GM10266 (cell line): ENCODE data around the gene DNAJB6.

Source experiments
- DNase-seq: peaks from one replicate; pipeline ENCODE4 v3.0.0; 2012; ENCODE audit errors: extremely low spot score
- TF ChIP-seq, protein P1 (sequence below): IDR thresholded peaks from 2 replicates; pipeline ENCODE4 v1.5.1; 2012; ENCODE audit warnings: mild to moderate bottlenecking, low read depth; ENCODE audit not compliant: control insufficient read depth, insufficient read depth; ENCODE audit errors: missing control alignments

The DNAJB6 gene

DNA sequence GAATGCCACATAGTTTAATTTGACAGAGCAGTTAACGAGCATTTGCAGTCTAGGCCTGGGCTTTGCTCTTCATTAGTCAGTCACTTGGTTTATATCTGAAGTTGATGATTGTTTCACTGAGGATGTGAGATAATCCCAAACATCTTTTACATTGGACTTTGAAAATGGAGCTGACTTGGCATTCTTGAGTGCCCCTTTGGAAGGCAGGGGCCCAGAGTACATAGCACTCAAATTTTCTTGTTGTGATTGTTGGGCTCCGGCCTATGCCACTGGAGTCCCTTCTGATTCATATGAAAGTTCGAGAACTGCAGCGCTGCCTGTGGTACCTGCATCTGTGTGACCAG, 21.9 kb downstream of the DNAJB6 start:
- TF ChIP-seq, protein P1, sequence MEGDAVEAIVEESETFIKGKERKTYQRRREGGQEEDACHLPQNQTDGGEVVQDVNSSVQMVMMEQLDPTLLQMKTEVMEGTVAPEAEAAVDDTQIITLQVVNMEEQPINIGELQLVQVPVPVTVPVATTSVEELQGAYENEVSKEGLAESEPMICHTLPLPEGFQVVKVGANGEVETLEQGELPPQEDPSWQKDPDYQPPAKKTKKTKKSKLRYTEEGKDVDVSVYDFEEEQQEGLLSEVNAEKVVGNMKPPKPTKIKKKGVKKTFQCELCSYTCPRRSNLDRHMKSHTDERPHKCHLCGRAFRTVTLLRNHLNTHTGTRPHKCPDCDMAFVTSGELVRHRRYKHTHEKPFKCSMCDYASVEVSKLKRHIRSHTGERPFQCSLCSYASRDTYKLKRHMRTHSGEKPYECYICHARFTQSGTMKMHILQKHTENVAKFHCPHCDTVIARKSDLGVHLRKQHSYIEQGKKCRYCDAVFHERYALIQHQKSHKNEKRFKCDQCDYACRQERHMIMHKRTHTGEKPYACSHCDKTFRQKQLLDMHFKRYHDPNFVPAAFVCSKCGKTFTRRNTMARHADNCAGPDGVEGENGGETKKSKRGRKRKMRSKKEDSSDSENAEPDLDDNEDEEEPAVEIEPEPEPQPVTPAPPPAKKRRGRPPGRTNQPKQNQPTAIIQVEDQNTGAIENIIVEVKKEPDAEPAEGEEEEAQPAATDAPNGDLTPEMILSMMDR, result no peak
- no peak for DNase-seq

- no peak for DNase-seq
- TF ChIP-seq, protein P1, result no peak
Observed at GRCh38 chr7:157359581-157359980, 22.8 kb downstream of the DNAJB6 start.

DNA sequence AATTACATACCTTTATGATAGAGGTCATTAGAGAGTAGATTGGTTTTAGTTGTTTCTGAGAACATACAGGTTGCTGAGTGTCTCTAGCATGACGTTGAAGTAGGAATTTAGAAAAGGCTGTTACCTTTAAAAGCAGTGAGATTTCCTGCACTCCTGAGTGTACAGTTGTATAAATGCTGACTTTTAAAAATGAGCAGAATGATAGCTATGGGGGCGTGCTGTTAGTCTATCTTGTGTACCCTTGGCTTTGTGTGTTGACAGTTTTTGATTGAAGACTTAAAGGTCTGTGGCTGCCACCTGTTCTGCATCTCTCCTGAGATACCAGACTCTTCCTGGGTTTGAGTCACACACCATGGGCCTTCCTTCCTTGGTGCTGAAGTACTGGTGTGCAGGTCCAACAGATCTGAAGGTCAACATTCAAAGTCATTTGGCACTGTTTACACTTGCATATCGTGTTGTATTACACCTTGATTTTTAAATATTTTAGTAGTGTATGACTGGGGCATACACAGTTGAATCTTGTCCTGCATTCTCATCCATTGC, 23.8 kb downstream of the DNAJB6 start:
- TF ChIP-seq, protein P1, result no peak
- DNase-seq, result no peak

- no peak for DNase-seq
- TF ChIP-seq, protein P1, result no peak
Observed at GRCh38 chr7:157361537-157361936, 24.7 kb downstream of the DNAJB6 start.

DNA sequence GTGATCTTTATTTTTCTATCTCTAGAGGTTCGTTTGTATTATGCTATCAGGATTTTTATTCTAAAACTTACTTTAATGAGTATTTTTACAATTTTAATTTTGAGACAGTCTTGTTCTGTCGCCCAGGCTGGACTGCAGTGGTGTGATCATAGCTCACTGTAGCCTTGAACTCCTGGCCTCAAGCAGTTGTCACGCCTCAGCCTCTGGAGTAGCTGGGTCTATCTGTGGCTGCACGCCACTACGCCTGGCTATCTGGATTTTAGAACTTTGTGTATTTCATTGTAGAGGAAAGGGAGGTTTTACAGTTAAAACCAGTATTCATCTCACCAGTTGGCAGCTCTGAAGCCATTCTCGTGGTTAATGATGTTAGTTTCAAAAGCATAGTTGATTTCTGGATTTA, 25.9 kb downstream of the DNAJB6 start:
- TF ChIP-seq, protein P1, result no peak
- DNase-seq, result no peak

- DNase-seq, result no peak
- TF ChIP-seq, protein P1, result no peak
Observed at GRCh38 chr7:157366722-157367121, 29.9 kb downstream of the DNAJB6 start.

GRCh38 chr7:157368955-157369354, 32.2 kb downstream of the DNAJB6 start:
- DNase-seq, result no peak
- TF ChIP-seq, protein P1, result no peak

DNA sequence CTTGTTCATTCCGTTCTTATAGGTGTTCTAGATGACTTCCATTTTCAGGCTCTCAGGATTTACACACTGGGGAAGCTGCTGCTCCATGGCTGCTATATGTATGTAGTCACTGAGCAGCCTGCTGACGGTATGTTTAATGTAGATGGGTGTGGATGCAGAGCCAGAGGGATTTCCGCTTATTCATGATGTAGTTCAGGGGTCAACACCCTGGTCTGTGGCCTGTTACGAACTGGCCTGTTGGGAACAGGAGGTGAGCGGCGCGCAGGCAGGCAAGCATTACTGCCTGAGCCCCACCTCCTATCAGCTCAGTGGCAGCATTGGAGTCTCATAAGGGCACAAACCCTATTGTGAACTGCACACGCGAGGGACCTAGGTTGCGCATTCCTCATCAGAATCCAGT, 33.9 kb downstream of the DNAJB6 start:
- no peak for DNase-seq
- TF ChIP-seq, protein P1, result no peak
